GM21825 (cell line): Measurements from ENCODE around the gene CYP2C18.
"Not testable (repeated sequence)": the region's sequence is repeated elsewhere in the genome, so short reads cannot be mapped to it uniquely, and the experiment has no call there.

Experiments
- ATAC-seq: cut with Tn5 transposase; IDR thresholded peaks from one replicate; pipeline ENCODE4 v1.9.1; 2021; ENCODE audit warnings: mild to moderate bottlenecking, moderate library complexity; ENCODE audit not compliant: unreplicated experiment

The CYP2C18 gene

GRCh38 chr10:94683214-94684054, at the start of gene CYP2C18:
Gene CYP2C18, plus strand, starts transcription at chr10:94683729. Its CDS starts 91 bp downstream, at chr10:94683820.
- no peak for ATAC-seq

DNA sequence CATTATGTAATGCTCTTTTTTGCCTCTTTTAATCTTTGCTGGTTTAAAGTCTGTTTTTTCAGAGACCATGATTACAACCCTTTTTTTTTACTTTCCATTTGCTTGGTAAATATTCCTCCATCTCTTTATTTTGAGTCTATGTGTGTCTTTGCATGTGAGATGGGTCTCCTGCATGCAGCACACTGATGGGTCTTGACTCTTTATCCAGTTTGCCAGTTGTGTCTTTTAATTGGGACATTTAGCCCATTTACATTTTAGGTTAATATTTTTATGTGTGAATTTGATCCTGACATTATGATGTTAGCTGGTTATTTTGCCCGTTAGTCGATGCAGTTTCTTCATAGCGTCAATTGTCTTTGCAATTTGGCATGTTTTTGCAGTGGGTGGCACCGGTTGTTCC, 45.4 kb upstream of the CYP2C18 start:
- ATAC-seq, result not testable (repeated sequence)

GRCh38 chr10:94639902-94640301, 43.6 kb upstream of the CYP2C18 start:
- no peak for ATAC-seq

DNA sequence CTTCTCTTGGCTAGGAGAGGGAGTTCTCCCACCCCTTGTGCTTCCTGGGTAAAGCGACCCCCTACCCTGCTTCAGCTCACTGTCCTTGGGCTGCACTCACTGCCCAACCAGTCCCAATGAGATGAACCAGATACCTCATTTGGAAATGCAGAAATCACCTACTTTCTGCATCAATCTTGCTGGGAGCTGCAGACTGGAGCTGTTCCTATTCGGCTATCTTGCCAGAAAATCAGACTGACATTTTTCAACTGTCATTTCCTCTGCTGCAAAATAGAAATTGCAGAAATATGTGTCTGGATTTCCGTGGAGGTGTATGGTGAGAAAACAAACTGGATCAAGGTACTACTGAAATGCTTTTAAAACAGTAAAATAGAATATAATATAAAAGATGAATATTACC, 43.0 kb upstream of the CYP2C18 start:
- no peak for ATAC-seq

- no peak for ATAC-seq
Measured at GRCh38 chr10:94641480-94641879, 42.0 kb upstream of the CYP2C18 start.

- ATAC-seq, result no peak
Measured at GRCh38 chr10:94644352-94644751, 39.2 kb upstream of the CYP2C18 start.

- peak; percentile 49 for ATAC-seq
Measured at GRCh38 chr10:94645285-94645684, 38.2 kb upstream of the CYP2C18 start.

DNA sequence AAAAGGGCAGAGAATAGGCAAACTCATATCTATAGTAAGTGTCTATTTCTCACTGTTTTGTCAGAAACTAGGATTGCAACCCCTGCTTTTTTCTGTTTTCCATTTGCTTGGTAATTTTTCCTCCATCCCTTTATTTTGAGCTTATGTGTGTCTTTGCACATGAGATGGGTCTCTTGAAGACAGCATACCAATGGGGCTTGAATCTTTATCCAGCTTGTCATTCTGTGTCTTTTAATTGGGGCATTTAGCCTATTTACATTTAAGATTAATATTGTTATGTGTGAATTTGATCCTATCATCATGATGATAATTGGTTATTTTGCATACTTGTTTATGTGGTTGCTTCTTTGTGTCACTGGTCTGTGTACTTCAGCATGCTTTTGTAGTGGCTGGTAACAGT, 28.3 kb upstream of the CYP2C18 start:
- ATAC-seq, result not testable (repeated sequence)

- not testable (repeated sequence) for ATAC-seq
Measured at GRCh38 chr10:94663061-94663460, 20.5 kb upstream of the CYP2C18 start.

DNA sequence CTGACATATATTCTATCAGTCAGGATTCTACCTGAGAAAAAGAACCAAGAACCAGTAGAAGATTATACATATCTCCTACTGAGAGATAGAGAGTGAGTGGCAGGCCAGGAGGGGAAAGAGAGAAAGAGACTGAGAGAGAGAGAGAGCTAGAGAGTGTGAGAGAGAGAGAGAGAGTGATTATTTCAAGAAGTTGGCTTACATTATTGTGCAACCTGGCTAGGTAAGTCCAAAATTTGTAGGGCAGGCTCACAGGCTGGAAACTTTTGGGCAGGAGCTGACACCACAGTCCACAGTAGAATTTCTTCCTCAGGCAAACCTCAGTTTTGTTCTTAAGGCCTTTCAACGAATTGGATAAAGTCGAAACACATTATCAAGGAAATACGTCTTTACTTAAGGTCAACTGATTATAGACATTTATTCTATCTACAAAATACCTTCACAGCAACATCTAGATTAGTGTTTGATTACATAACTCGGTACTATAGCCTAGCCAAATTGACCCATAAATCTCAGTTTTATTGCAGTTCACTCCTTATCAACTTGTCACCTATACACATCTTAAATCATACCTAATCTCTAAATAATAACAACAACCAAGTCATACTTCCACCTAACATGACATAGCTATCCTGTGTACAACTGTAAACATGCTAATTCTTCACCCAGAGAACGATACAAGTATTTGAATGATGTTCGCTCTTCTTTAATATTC, 17.0 kb upstream of the CYP2C18 start:
- ATAC-seq, result no peak

- no peak for ATAC-seq
Measured at GRCh38 chr10:94673614-94674321, 9.8 kb upstream of the CYP2C18 start.

DNA sequence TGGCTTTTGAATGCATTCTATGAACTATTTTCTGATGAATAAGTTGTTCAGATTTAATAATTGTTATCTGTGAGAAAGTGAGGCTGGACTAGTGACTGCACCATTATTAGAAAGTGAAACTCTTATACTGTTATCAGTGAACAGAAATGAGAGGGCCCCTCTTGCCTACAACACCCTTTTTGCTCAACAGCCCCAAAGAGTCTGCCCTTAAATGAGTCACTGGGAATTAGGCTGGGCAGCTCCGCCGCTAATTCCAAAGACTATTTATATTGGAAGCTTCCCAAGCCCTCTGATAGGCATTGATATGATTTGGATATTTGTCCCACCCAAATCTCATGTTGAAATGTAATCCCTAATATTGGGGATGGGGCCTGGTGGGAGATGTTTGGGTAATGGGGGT, 7.0 kb upstream of the CYP2C18 start:
- ATAC-seq, result no peak

GRCh38 chr10:94677691-94678090, 5.8 kb upstream of the CYP2C18 start:
- ATAC-seq, result no peak

- ATAC-seq, result no peak
Measured at GRCh38 chr10:94678475-94678874, 5.1 kb upstream of the CYP2C18 start.

DNA sequence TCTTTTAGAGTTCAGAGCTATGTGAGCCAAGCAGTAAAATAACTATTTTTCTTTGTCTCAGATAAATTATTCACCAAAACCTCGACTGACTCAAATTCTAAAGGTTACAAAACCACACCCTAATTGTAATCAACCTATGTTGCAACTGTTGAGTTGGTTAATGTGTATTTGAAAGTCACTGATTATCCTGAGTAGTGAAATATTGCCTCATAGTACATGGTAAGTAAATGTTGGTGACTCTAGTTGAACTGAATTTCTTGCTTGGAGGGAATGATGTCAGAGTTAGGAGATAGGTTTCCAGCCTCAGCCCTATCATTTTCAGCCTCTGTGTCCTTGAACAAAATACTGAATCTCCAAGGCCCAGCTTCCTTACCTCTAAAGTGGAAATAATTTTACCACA, 3.0 kb upstream of the CYP2C18 start:
- peak; percentile 68 for ATAC-seq

DNA sequence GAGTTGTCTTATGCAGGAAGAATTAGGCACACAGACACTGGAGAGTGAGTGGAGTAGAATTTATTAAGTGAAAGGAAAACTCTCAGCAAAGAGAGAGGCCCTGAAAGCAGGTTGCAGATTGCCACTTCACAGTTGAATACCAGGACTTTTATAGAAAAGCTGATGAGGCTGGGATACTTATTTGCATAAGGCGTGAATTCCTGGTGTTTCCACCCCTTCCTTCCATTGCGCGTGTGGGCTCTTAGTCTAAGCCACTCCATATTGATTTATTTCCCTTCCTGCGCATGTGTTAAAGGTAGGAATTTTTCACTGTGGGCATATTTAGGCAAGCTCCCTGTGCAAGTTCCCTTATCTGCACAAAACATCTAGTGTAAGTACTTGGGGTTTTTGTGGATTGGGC, 893 bp upstream of the CYP2C18 start:
- not testable (repeated sequence) for ATAC-seq

- ATAC-seq, result no peak
Measured at GRCh38 chr10:94687625-94688248, 4.2 kb downstream of the CYP2C18 start.

GRCh38 chr10:94706089-94706488, 22.6 kb downstream of the CYP2C18 start:
- ATAC-seq, result no peak

DNA sequence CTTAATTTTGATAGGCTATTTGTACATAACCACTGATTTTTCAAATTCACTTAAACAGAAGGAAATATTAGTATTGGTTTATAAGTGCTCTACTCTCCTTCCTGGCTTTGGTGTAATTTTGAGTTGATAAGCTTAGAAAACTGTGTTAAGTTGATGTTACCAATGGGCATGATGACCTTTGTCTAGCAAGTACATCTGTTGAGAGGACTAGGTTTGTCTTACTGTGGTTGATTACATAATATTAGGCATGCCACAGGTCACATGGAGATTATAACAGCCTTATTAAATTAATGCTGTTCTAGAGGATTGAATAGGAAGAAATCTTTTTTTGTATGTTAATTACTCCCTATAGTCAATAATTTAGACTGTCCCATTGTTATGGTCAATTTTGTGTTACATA, 27.0 kb downstream of the CYP2C18 start:
- ATAC-seq, result no peak

- ATAC-seq, result no peak
Measured at GRCh38 chr10:94725871-94726270, 42.3 kb downstream of the CYP2C18 start.

- no peak for ATAC-seq
Measured at GRCh38 chr10:94735197-94735596, 51.7 kb downstream of the CYP2C18 start.
